KMS-11 (cell line): Measurements from ENCODE around the gene ARHGEF28.

Experiments
- H2AFZ ChIP-seq: fragments of 200-600 bp; sonication (generic); 2 replicates; pipeline ENCODE4 v1.6.1; 2016; ENCODE audit warnings: antibody characterized with exemption, mixed run types, low read depth
- H3K27ac ChIP-seq: fragments of 200-600 bp; sonication (generic); 2 replicates; pipeline ENCODE4 v1.6.1; 2016; ENCODE audit warnings: mild to moderate bottlenecking, mixed run types
- H3K27me3 ChIP-seq: fragments of 200-600 bp; sonication (generic); 2 replicates; pipeline ENCODE4 v1.6.1; 2017; ENCODE audit warnings: mild to moderate bottlenecking, low read depth, mixed run types, moderate library complexity; ENCODE audit not compliant: insufficient read depth
- H3K36me3 ChIP-seq: fragments of 200-600 bp; sonication (generic); 2 replicates; pipeline ENCODE4 v1.6.1; 2017; ENCODE audit warnings: mild to moderate bottlenecking, mixed run types; ENCODE audit not compliant: insufficient read depth
- H3K4me1 ChIP-seq: fragments of 200-600 bp; sonication (generic); 2 replicates; pipeline ENCODE4 v1.6.1; 2016; ENCODE audit warnings: mild to moderate bottlenecking, low read depth, mixed run types; ENCODE audit not compliant: poor library complexity, severe bottlenecking
- H3K4me2 ChIP-seq: fragments of 200-600 bp; sonication (generic); 2 replicates; pipeline ENCODE4 v1.7.0; 2016; ENCODE audit warnings: mild to moderate bottlenecking, mixed run types
- H3K4me3 ChIP-seq: fragments of 200-600 bp; sonication (generic); IDR thresholded peaks from 2 replicates; pipeline ENCODE4 v1.6.1; 2017; ENCODE audit warnings: low read depth, low read length, mixed read lengths; ENCODE audit not compliant: insufficient read depth
- H3K79me2 ChIP-seq: fragments of 200-600 bp; sonication (generic); 2 replicates; pipeline ENCODE4 v1.6.1; 2016; ENCODE audit warnings: low read depth, mixed run types; ENCODE audit not compliant: insufficient read depth
- H3K9ac ChIP-seq: fragments of 200-600 bp; sonication (generic); 2 replicates; pipeline ENCODE4 v1.6.1; 2016; ENCODE audit warnings: mild to moderate bottlenecking, mixed run types
- H4K20me1 ChIP-seq: fragments of 200-600 bp; sonication (generic); 2 replicates; pipeline ENCODE4 v1.6.1; 2016; ENCODE audit warnings: mild to moderate bottlenecking, mixed run types; ENCODE audit not compliant: insufficient read depth
- CTCF ChIP-seq: fragments of 200-600 bp; sonication (generic); conservative IDR thresholded peaks from 2 replicates; pipeline ENCODE4 v1.6.1; 2017; ENCODE audit warnings: low read depth, mild to moderate bottlenecking, antibody characterized with exemption, low read length, moderate library complexity, mixed read lengths

ARHGEF28 gene

GRCh38 chr5:73964352-73964865 lies 338.4 kb downstream of the ARHGEF28 start:
- Histone ChIP-seq H4K20me1 (no peaks in the 10 kb centered on the region), H3K4me2 (no peak overlapping the region), H3K9ac (no peak overlapping the region), H2AFZ (no peak overlapping the region), H3K4me3 (no peak overlapping the region), H3K79me2 (no peaks in the 10 kb centered on the region), H3K36me3 (no peaks in the 10 kb centered on the region), H3K4me1 (peaks cover 19% of the 10 kb centered on the region), H3K27me3 (no peaks in the 10 kb centered on the region), H3K27ac (no peak overlapping the region)
- TF ChIP-seq CTCF: no peak

GRCh38 chr5:73966451-73966850 lies 340.5 kb downstream of the ARHGEF28 start:
- Histone ChIP-seq H3K27me3 (no peaks in the 10 kb centered on the region), H3K79me2 (no peaks in the 10 kb centered on the region), H3K9ac (no peak overlapping the region), H3K4me1 (no peaks in the 10 kb centered on the region), H3K36me3 (no peaks in the 10 kb centered on the region), H3K27ac (no peak overlapping the region), H2AFZ (no peak overlapping the region), H3K4me2 (no peak overlapping the region), H3K4me3 (no peak overlapping the region), H4K20me1 (no peaks in the 10 kb centered on the region)
- TF ChIP-seq CTCF: no peak

- Histone ChIP-seq H3K36me3 (no peaks in the 10 kb centered on the region), H3K79me2 (no peaks in the 10 kb centered on the region), H3K9ac (no peak overlapping the region), H3K27me3 (no peaks in the 10 kb centered on the region), H2AFZ (no peak overlapping the region), H3K4me2 (no peak overlapping the region), H3K27ac (no peak overlapping the region), H3K4me3 (no peak overlapping the region), H3K4me1 (no peaks in the 10 kb centered on the region), H4K20me1 (no peaks in the 10 kb centered on the region)
- TF ChIP-seq CTCF: no peak
Observed at GRCh38 chr5:73967347-73967746, 341.4 kb downstream of the ARHGEF28 start.

- no peaks in the 10 kb centered on the region for H3K36me3 ChIP-seq
- no peak overlapping the region for H3K4me3 ChIP-seq
- H3K27me3 ChIP-seq: no peaks in the 10 kb centered on the region
- TF ChIP-seq CTCF: no peak
- no peak overlapping the region for H2AFZ ChIP-seq
- H4K20me1 ChIP-seq: no peaks in the 10 kb centered on the region
- no peak overlapping the region for H3K4me2 ChIP-seq
- no peaks in the 10 kb centered on the region for H3K79me2 ChIP-seq
- H3K9ac ChIP-seq: no peak overlapping the region
- no peaks in the 10 kb centered on the region for H3K4me1 ChIP-seq
- no peak overlapping the region for H3K27ac ChIP-seq
Observed at GRCh38 chr5:73968246-73968645, 342.2 kb downstream of the ARHGEF28 start.
